ENCODE measurements around the gene PCDH12.

The PCDH12 gene

GRCh38 chr5:141958113-141958512, at the start of gene PCDH12:
PCDH12 (minus strand) TSS chr5:141958202; CDS start chr5:141957851, 351 bp downstream.
- no peak for DNase-seq

GRCh38 chr5:142007237-142007544, 49.2 kb upstream of the PCDH12 start:
- DNase-seq: no peak

- DNase-seq: no peak
Observed at GRCh38 chr5:142006363-142007236, 48.6 kb upstream of the PCDH12 start.

- DNase-seq: no peak
Observed at GRCh38 chr5:142003266-142003800, 45.3 kb upstream of the PCDH12 start.

GRCh38 chr5:142000704-142001484, 42.9 kb upstream of the PCDH12 start:
- DNase-seq: no peak

GRCh38 chr5:142000173-142000572, 42.2 kb upstream of the PCDH12 start:
- DNase-seq: no peak

- no peak for DNase-seq
Observed at GRCh38 chr5:141997358-141997960, 39.5 kb upstream of the PCDH12 start.

- DNase-seq: no peak
Observed at GRCh38 chr5:141995656-141996055, 37.7 kb upstream of the PCDH12 start.

- DNase-seq: no peak
Observed at GRCh38 chr5:141994511-141995136, 36.6 kb upstream of the PCDH12 start.

- peak; percentile 58 for DNase-seq
Observed at GRCh38 chr5:141992349-141992963, 34.5 kb upstream of the PCDH12 start.

- no peak for DNase-seq
Observed at GRCh38 chr5:141989720-141990119, 31.7 kb upstream of the PCDH12 start.

- no peak for DNase-seq
Observed at GRCh38 chr5:141986072-141986471, 28.1 kb upstream of the PCDH12 start.

- DNase-seq: no peak
Observed at GRCh38 chr5:141982626-141983025, 24.6 kb upstream of the PCDH12 start.

- DNase-seq: no peak
Observed at GRCh38 chr5:141978389-141978788, 20.4 kb upstream of the PCDH12 start.

- no peak for DNase-seq
Observed at GRCh38 chr5:141976176-141976575, 18.2 kb upstream of the PCDH12 start.

GRCh38 chr5:141973871-141974595, 16.0 kb upstream of the PCDH12 start:
- DNase-seq: peak; percentile 21

GRCh38 chr5:141969783-141970771, 12.1 kb upstream of the PCDH12 start:
- DNase-seq: no peak

- DNase-seq: peak; percentile 88
Observed at GRCh38 chr5:141968914-141969608, 11.1 kb upstream of the PCDH12 start, which contains the start of gene RNF14. RNF14 (plus strand) TSS chr5:141969105; CDS start chr5:141973589, 4,484 bp downstream.

GRCh38 chr5:141966963-141967333, 8.9 kb upstream of the PCDH12 start:
- DNase-seq: no peak

Measured in kidney glomerular epithelial cell (primary cell).